Osteocyte (in vitro differentiated cells): ENCODE data around the gene OSBPL10. TPM values are rescaled to one million over a fixed set of nuclear protein-coding genes. Genes with fewer than 3 reads are reported as not detected.

Source experiments
- DNase-seq: peaks from one replicate; pipeline ENCODE4 v3.0.0; 2021; ENCODE audit warnings: mixed read lengths; ENCODE audit not compliant: unreplicated experiment; ENCODE audit errors: extremely low spot score
- H3K27ac Mint-ChIP-seq: one replicate; pipeline ENCODE4 v1.8.0; 2021; ENCODE audit warnings: mild to moderate bottlenecking, mixed read lengths; ENCODE audit not compliant: unreplicated experiment
- H3K27me3 Mint-ChIP-seq: one replicate; pipeline ENCODE4 v1.8.0; 2021; ENCODE audit warnings: mixed read lengths; ENCODE audit not compliant: unreplicated experiment
- H3K36me3 Mint-ChIP-seq: one replicate; pipeline ENCODE4 v1.8.0; 2021; ENCODE audit warnings: mixed read lengths; ENCODE audit not compliant: unreplicated experiment
- H3K4me1 Mint-ChIP-seq: one replicate; pipeline ENCODE4 v1.8.0; 2021; ENCODE audit warnings: mixed read lengths; ENCODE audit not compliant: unreplicated experiment
- H3K4me3 Mint-ChIP-seq: one replicate; pipeline ENCODE4 v1.8.0; 2021; ENCODE audit warnings: mild to moderate bottlenecking, moderate library complexity, mixed read lengths; ENCODE audit not compliant: unreplicated experiment
- H3K9me3 Mint-ChIP-seq: one replicate; pipeline ENCODE4 v1.8.0; 2021; ENCODE audit warnings: mixed read lengths; ENCODE audit not compliant: unreplicated experiment
- CTCF ChIP-seq: fragments of 200-600 bp; sonication (generic); IDR thresholded peaks from 2 replicates; pipeline ENCODE4 v1.5.0; 2021; ENCODE audit warnings: antibody characterized with exemption, mild to moderate bottlenecking, moderate library complexity
- total RNA-seq: library from RNA; stranded (reverse); gene quantifications from 2 replicates; pipeline ENCODE4 v1.2.1, GENCODE V29; 2021

Gene OSBPL10
- total RNA-seq, 1 donor from 2014 or later = 21.7 TPM

GRCh38 chr3:31959251-31959650 lies 21.8 kb downstream of the OSBPL10 start:
- DNase-seq = no peak
- Mint-ChIP-seq H3K9me3 (peaks cover 13% of the 10 kb centered on the region), H3K4me1 (peaks cover 50% of the 10 kb centered on the region), H3K27me3 (no peaks in the 10 kb centered on the region), H3K4me3 (peak overlapping the region; percentile 76), H3K36me3 (peaks cover 4% of the 10 kb centered on the region), H3K27ac (peak overlapping the region; percentile 96)
- no peak for TF ChIP-seq CTCF

- Mint-ChIP-seq H3K4me1 (peaks cover 50% of the 10 kb centered on the region), H3K27ac (peak overlapping the region; percentile 96), H3K27me3 (no peaks in the 10 kb centered on the region), H3K4me3 (no peak overlapping the region), H3K36me3 (peaks cover 4% of the 10 kb centered on the region), H3K9me3 (peaks cover 13% of the 10 kb centered on the region)
- no peak for TF ChIP-seq CTCF
- DNase-seq = no peak
Measured at GRCh38 chr3:31958701-31959152, 22.3 kb downstream of the OSBPL10 start.

GRCh38 chr3:31957106-31957505 lies 24.0 kb downstream of the OSBPL10 start:
- H3K4me3 Mint-ChIP-seq = no peak overlapping the region
- H3K27me3 Mint-ChIP-seq = no peaks in the 10 kb centered on the region
- H3K9me3 Mint-ChIP-seq = peaks cover 13% of the 10 kb centered on the region
- peak overlapping the region; percentile 96 for H3K27ac Mint-ChIP-seq
- peaks cover 46% of the 10 kb centered on the region for H3K4me1 Mint-ChIP-seq
- H3K36me3 Mint-ChIP-seq = peaks cover 4% of the 10 kb centered on the region
- no peak for DNase-seq
- no peak for TF ChIP-seq CTCF

DNA sequence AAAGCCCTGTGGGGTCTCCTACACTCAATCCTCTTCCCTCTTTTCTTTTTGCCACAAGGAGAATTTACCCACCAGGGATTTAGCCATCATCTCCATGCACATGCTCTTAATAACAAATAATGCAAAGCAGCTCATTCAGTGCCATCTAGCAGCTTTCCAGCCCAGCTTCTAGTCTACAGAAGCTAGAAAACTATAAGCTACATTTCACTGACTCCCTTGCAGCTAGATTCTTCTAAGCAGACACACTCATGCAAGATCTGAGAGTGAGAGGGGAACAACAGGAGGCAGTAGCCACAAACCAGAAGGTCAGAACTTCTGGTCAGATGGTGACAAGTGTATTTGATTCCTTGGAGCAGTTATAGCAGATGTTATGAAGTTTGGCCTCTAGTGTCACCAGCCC lies 25.5 kb downstream of the OSBPL10 start:
- peaks cover 36% of the 10 kb centered on the region for H3K4me1 Mint-ChIP-seq
- peaks cover 17% of the 10 kb centered on the region for H3K9me3 Mint-ChIP-seq
- DNase-seq = no peak
- no peak for TF ChIP-seq CTCF
- no peaks in the 10 kb centered on the region for H3K27me3 Mint-ChIP-seq
- H3K4me3 Mint-ChIP-seq = no peak overlapping the region
- H3K27ac Mint-ChIP-seq = no peak overlapping the region
- H3K36me3 Mint-ChIP-seq = peaks cover 7% of the 10 kb centered on the region

GRCh38 chr3:31953636-31954035 lies 27.4 kb downstream of the OSBPL10 start:
- TF ChIP-seq CTCF = no peak
- no peak for DNase-seq
- Mint-ChIP-seq H3K27me3 (no peaks in the 10 kb centered on the region), H3K9me3 (peaks cover 26% of the 10 kb centered on the region), H3K36me3 (peaks cover 7% of the 10 kb centered on the region), H3K4me1 (peaks cover 17% of the 10 kb centered on the region), H3K4me3 (no peak overlapping the region), H3K27ac (no peak overlapping the region)
